NCI-H748 (cell line): Measurements from ENCODE around the gene SLC6A8.

Experiments
- DNase-seq: peaks from one replicate; lab custom pipeline; 2025; ENCODE audit not compliant: unreplicated experiment; lab: John Stamatoyannopoulos, UW

The SLC6A8 gene

DNA sequence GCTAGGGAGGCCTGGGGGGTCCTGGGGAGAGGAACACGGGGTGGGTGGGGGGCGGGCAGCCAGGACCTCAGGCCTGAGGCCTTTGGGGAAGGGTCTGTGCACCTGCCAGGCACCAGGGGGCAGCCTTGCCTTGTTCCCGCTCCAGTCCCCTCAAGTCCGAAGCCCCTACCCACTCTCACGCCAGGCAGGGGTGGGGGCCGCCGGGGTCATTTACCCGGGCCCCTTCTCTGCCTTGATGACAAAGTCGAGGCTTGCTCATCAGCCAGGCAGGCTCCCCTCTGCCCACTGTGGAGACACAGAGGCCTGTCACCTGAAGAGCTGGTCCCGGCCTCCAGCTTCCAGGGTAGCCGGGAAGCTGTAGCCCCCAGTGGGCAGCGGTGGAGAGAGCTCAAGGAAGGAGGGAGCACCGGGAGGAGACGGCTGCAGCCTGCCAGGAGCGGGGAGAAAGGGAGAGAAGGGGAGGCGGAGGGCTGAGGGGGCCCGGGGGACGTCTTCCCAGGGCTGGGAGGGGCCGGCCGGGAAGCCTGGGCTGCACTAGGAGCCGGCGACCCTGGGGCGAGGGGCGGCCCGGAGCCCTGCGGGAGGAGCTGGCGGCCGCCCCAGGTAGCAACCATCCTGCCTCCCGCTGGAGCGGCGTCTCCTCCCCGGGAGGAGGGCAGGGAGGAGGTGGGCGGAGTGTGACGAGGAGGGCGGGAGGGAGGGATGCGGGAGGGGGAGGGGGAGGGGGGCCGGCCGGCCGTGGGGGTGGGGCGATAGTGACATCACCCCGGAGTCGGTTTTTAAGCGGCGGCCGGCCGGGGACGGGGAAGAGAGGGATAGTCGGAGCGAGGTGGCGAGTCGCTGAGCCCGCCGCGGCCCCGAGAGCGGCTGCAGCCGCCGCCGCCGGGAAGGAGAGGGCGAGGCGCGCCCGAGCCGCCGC, at the start of gene SLC6A8:
Gene SLC6A8 (plus strand): TSS at position 806 of the 919 bp plus-strand sequence. CDS start 649 bp downstream, outside the sequence.
- DNase-seq: peak; percentile 77

- DNase-seq: no peak
Observed at GRCh38 chrX:153638041-153638371, 49.7 kb upstream of the SLC6A8 start.

GRCh38 chrX:153638436-153639176, 49.1 kb upstream of the SLC6A8 start:
- DNase-seq: no peak

GRCh38 chrX:153639177-153640044, 48.3 kb upstream of the SLC6A8 start:
- no peak for DNase-seq

DNA sequence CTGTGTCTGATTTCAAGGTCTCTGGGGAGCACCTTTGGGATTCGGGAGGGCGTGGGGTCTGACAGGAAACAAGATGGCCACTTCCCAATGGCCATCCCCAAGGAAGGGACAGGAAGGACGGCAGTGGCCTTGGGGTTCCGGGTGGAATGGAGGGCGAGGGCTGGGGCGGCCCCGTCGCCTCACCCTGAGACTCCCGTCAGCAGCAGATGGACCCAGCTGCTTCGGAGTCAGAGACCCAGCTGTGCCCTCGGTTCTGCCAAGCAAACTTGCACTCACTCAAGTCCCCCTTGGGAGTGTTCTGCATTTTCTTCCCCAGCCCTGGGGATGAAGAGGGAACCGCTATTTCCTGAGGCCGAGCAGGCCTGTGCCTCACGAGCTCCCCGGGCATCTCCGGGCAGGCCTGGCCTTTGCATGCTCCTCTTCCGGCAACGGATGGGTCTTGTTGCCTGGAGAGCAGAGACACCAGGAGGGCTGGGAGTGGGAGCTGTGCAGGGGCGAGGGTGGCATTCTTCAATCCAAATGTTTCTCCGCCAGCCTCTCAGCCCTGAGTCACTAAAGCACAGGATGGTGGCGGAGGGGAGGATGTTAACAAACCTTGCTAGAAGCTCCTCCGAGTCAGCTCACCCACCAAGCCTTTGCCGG, 47.6 kb upstream of the SLC6A8 start:
- DNase-seq: no peak

DNA sequence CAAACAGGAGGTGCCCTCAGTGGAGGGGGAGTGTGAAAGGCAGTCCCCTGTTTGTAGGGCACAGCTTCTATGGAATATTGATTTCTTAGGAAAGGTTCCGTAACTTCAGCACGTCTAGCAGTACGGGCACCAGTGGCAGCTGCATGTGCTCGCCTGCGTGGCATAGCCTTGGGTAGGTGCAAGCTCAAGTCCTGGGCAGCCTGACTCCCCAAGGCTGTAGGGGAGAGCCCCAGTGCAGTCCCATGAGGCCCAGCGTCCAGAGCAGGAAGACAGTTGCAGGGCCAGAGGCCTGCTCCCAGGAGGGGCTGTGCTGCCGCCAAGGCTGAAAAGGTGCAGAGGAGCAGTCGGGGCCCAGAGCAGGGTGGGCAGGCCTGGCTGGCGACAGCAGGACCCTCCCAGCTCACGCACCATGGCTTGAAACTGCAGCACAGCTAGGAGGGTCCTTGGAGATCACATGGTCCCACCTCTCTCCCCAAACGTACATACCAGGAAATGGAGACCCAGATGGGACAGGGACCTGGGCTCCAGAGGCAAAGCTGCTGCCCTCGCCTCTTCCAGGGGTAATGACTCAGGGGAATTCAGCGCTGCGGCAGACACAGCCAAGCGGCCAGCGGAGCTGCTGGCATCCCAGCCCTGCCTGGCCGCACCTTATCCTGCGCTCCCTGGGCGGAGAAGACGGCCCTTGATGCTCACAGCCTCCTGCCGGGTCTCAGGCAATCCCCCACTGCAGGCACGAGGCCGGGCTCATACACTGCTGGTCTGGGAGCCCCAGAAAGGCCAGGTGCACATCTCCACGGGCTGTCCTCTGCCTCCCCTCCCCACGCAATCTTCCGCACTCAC, 46.8 kb upstream of the SLC6A8 start:
- DNase-seq: no peak

DNA sequence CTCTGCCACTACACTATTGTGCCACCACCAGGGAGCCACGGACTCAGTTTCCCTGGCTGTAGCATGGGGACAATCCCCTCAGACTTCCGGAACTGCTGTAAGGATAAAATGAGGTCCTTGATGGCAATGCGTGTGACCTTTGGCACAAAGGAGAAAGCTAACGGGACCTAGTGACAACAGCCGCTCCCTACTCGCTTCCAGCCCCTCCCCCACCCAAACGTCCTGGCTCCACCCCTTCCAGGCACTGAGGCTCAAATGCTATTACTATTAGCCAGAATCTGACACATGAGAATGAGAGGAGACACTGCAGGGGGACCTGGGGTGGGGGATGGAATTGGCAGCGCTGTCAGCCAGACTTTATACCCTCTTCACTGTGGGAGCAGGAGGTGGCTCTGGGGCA, 46.1 kb upstream of the SLC6A8 start:
- no peak for DNase-seq

DNA sequence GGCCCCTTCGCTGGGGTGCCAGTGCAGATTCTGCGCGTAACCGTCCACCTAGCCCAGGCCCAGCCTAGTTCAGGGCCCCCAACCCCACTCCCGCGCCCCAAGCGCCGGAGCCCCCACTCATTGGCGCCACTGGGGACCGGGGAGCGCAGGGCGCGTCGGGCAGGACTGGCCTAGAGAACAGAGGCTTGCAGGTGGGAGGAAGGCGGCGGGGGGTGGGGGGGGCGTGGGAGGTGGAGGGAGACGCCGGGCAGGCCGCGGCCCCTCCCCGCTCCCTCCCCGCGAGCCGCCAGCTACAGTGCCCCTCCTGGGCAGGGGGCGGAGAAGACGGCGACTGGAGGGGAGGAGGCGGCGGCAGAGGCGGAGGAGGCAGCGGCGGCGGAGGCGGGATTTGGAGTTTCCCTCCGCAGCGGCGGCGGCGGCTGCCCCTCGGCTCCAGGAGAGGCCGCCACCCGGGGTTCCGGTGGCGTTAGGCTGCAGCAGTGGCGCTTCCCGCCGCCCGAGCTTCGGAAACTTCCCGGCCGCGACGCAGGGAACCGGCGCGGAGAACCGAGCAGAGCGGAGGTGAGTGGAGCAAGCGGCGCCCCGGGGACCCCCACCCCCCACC, 45.6 kb upstream of the SLC6A8 start:
- DNase-seq: peak; percentile 38

DNA sequence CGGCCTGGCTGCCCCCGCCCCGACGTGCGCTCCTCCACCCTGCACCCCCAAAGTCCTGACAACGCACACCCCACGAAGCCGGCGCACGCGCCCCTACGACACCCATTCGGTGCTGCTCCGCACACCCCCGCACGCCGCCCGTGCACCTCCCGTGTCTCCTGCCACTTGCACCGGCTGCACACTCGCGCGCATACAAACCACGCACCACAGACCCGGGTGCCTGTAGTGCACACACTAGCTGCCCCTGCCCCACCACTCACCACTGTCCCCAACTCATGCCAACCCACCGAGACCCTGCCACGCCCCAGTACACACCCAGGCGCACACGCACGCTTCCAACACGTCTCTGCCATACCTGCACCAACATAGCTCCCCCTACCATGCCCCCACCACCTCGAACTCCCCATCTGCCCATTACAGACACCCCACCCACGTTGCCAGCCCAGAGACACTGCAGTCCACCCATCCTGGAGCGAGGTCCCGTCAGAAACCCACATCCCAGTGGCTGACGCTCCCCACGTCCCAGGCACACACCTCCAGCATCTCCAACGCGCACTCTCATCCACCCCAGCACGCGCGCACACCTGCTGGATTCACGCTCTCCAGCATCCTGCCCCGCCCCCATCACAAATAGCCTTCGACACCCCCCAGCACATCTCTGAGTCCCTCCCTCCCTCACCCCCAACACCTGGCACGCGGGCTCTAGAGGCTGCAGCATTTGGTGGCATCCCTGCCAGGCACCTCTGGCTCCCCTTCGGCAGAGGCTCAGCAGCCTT, 44.9 kb upstream of the SLC6A8 start:
- peak; percentile 38 for DNase-seq

DNA sequence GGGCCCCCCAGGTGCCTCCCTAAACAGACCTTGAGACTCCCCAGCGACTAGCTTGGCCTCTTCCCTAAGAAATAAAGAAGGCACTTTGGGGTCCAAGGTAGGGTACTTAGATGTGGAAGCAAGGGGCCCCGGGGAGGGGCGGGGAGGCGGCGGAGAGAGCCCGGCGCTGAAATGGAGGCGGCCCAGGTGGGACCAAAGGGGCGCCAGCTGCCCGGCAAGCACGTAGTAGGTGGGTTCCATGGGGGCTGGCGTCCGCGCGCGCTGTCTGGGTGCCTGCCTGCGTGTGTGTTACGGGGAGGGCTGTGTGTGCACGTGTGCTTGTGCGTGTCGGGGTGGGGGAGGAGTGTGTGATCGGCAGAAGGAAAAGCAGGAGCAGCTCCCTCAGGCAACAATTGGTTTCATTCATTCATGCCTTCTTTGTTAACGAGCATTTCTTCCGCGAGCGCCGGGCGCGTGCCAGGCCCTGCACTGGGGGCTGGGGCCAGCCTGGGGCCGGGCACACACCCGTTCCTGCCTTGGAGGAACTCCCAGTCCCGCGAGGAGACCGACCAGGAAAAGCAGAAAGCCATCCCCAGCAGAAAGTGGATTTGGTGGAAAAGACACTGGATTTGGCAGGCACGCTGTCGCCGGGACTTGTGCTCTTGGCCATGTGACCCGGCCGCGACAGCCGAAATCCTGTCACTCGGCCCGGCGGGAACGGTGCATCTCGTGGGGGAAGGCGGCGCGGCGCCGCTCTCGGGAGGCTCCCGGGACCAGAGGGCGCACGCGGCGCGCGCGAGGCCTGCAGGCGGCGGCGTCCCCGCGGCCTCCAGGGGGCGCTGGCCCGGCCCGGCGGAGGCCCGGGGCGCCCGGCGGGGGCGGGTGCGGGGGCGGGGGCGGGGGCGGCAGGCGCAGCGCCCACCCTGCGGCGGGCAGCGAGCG, 44.0 kb upstream of the SLC6A8 start:
- peak; percentile 39 for DNase-seq

- peak; percentile 45 for DNase-seq
Observed at GRCh38 chrX:153644356-153645125, 43.2 kb upstream of the SLC6A8 start.

- no peak for DNase-seq
Observed at GRCh38 chrX:153645151-153645550, 42.6 kb upstream of the SLC6A8 start.

DNA sequence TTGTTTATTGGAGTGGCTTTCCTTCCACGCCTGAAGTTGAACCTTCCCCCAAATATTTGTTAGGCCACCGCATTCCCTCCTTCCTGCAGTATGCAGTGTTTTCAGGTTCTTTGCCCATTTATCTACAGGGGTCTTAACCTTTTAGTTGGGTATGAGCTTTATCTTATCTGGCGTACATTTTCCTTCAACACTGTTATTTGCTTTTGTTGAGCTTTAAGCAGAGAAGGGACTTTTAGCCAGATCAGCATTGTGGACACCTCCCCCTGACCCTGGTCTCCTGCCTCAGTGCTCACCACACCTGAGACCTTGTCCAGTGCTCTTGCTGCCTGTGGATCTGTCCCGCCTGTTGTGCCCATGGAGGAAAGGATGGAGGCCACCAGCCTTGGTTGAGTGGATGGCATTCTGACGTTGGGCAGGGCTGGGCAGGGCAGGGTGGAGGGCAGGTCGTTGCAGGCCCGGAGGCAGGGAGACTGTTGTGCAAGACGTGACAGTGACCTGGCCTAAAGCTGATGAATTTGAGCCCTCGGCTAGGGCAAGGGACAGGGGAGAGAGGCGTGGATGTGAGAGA, 41.7 kb upstream of the SLC6A8 start:
- no peak for DNase-seq

GRCh38 chrX:153646620-153647373, 40.9 kb upstream of the SLC6A8 start, which contains the start of gene DUSP9:
Gene DUSP9 (plus strand): TSS chrX:153647203. CDS start chrX:153647954, 751 bp downstream.
- DNase-seq: peak; percentile 62

GRCh38 chrX:153647461-153648357, 40.0 kb upstream of the SLC6A8 start:
- DNase-seq: no peak
